AG08396 (cell line): ENCODE results near the gene XRCC1.
"Not testable (repeated sequence)": the region's sequence is repeated elsewhere in the genome, so short reads cannot be mapped to it uniquely, and the experiment has no call there.

Source experiments
- DNase-seq: peaks from one replicate; pipeline ENCODE4 v3.0.0; 2012; ENCODE audit warnings: low spot score, mixed read lengths

The XRCC1 gene

DNA sequence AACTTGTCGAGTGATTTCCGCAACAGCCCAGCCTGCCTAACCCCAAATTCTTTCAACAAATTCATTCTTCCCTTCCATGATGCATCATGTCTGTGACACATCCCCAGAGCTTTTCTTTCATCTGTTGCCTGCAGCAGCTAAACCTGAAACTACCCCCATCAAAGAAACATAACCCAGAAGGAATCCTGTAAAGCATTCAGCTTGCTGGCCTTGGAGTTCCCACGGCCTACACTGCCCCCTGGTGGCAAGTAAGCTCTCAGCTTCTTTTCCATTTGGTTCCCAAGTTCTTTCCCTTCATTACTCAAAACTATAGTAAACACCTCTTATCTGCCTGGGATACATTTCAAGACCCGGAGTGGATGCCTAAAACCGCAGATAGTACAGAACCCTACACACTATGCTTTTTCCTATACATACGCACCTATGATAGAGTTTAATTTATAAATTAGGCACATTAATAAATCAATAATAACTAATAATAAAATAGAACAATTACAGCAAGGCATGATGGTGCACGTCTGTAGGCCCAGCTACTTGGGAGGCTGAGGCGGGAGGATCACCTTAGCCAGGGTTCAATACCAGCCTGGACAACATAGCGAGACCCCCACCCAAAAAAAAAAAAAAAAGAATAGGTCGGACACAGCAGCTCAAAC lies 55.8 kb downstream of the XRCC1 start:
- peak; percentile 86 for DNase-seq

DNA sequence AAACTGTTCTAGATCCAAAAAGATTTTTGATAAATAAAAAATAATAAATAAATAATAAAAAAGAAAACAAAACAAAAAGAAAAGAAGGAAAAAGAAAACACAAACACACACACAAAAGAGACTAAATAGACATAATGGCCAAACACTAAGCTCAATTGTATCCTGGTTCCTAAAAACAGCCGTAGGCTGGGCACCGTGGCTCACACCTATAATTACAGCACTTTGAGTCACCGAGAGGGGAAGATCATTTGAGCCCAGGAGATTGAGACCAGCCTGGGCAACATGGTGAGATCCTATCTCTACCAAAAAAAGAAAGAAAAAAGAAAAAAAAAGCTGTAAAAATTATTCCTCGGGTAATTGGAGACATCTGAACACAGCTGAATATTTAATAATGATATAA lies 57.3 kb downstream of the XRCC1 start:
- DNase-seq: no peak

DNA sequence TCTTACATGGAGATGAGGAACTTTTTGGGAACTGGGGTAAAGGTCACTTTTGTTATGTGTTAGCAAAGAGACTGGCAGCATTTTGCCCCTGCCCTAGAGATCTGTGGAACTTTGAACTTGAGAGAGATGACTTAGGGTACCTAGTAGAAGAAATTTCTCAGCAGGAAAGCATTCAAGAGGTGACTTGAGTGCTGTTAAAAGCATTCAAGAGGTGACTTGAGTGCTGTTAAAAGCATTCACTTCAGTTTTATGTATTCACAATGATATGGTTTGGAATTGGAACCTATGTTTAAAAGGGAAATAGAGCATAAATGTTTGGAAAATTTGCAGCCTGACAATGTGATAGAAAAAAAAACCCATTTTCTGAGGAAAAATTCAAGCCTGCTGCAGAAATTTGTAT lies 62.9 kb downstream of the XRCC1 start:
- not testable (repeated sequence) for DNase-seq

DNA sequence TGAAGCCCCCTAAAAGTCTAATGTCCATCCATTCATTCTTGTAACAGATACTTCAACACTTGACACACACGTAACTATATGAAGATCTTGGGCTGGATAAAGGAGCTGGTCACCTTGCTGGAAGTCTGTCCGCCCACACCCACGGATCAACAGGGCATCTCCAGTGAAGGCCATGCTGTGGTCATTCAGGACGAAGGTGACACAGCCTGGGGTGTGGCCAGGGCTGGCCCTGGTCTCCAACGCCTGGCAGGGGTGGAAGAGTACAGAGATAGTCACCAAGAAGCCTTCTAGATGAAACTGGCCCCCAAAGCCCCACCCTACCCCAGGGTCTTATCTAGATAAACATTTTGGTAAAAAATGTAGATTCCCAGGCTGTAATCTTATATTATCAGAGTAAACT lies 64.0 kb downstream of the XRCC1 start:
- no peak for DNase-seq

GRCh38 chr19:43510713-43511112 lies 64.6 kb downstream of the XRCC1 start:
- no peak for DNase-seq

DNA sequence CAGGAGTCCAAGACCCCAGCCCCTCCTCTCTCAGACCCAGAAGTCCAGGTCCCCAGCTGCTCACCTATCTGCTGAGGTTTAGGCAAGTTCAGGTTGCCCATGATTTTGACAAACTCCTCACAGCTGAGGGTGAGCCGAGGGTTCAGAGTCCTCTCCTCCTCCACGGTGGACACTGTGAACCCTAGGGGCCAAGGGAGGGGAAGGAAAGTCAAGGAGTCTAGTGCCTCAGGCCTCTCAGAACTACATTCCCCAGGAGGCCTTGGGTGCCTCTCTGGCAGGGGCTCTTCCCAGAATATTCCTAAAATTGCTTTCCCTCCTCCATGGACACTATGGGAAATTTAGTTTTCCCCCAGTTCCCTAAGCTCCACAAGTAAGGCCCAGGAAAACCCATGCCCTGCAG lies 67.4 kb downstream of the XRCC1 start:
- DNase-seq: no peak

DNA sequence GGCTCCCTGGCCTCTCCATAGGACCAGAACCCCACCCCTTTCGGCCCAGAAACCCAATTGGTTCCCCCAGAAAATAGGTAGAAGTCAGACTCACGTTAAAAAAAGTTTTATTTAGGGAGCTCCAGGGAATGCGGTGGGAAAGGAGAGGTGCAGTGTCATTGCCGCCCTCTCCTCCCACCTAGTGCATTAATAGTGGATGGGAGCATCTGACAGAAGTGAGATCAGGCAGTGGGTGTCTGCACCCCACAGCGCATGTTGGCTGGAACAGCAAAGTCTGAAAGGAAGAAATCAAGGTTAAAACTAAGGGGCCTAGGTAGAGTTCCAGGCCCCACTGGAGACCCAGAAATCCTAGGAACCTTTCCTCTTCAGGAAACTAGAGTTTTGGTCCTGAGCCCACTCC lies 68.7 kb downstream of the XRCC1 start:
- DNase-seq: no peak

- DNase-seq: no peak
These were observed 69.4 kb downstream of the XRCC1 start for GRCh38 chr19:43505941-43506340.

GRCh38 chr19:43505186-43505456 lies 70.2 kb downstream of the XRCC1 start:
- no peak for DNase-seq

DNA sequence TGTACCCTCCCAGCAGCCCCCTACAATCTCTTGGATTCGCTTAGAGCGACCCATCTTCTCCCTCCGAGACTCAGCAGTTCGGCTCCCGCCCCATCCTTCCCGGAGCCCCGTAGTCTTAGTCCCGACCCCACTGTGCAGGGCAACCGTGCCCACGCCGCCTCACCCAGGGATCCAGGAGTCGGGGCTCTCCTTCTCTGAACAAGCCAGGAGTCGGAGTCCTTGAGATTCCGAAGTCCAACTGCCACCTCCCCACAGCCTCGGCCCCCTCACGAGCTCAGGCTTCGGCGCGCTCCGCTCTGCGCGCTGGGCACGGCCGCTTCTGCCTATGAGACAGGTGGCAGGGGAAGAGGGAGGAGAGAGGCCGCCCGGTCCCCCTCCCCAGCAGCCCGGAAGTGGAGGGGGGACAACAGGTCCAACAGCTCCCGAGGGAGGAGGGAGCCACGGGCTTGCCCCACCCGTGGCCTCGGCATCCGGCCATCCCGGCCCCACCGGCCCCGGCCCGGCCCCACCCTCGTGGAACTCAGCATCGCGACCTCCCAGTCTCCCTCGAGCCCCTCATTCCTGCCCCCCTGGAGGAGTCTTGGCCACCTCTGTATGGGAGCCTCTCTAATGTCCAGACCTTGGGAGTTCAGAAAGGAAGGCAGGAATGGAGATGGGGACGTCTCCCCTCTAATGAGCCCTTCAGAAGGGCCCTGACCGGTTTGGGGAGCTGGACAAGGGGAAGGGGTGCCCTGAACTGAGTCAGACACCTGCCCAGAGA lies 70.7 kb downstream of the XRCC1 start, which contains the start of gene PHLDB3:
Gene PHLDB3 (minus strand): TSS at position 321 of the 760 bp plus-strand sequence. CDS start 628 bp downstream, outside the sequence.
- DNase-seq: no peak

- DNase-seq: peak; percentile 99
These were observed 71.6 kb downstream of the XRCC1 start for GRCh38 chr19:43503501-43504425.

- DNase-seq: no peak
These were observed 72.8 kb downstream of the XRCC1 start for GRCh38 chr19:43502419-43502976.

GRCh38 chr19:43501661-43502418 lies 73.5 kb downstream of the XRCC1 start:
- no peak for DNase-seq

- DNase-seq: no peak
These were observed 76.3 kb downstream of the XRCC1 start for GRCh38 chr19:43499042-43499441.

- no peak for DNase-seq
These were observed 77.0 kb downstream of the XRCC1 start for GRCh38 chr19:43498233-43498842.

DNA sequence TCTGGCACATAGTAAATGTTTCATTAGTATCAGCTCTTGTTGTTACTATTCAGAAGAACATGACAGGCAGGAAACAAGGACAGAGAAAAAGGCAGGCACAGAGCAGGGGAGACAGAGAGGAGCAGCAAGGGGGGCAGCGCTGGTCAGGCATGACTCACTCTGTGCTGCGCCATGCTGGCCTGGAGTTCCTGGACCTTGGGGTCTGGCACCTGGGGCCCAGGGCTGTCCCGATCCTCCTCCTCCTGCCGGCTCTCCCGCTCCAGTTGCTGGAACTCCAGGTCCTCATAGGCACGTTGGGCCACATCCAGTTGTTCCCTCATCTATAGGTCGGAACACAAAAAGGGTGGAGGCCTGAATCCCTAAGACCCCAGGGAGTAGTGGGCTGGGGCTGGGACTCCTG lies 78.4 kb downstream of the XRCC1 start:
- DNase-seq: no peak

DNA sequence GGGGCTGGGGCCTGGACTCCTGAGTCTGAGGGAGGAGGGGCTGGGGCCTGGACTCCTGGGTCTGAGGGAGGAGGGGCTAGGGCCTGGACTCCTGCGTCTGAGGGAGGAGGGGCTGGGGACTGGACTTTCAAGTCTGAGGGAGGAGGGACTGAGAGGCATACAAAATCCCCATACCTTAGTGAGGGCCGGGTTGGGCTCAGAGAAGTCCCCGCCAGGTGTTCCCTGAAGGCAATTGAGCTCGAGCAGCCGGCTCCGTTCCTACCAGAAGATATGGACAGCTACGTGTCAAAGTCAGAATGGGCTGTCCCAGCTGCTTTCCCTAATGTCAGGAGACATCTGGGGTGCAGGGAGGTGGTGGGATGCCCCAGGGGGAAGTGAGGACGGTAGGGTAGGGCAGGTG lies 80.2 kb downstream of the XRCC1 start:
- DNase-seq: no peak
